Gastroesophageal sphincter (tissue), 3 donors: Measurements from ENCODE around the gene TTC24.

Experiments
- EP300 ChIP-seq: sonication (generic); formaldehyde crosslinking; IDR thresholded peaks from one replicate; pipeline ENCODE4 v1.6.1; 2017; ENCODE audit warnings: antibody characterized with exemption, mild to moderate bottlenecking
- POLR2A ChIP-seq, 2 donors: fragments of 450-650 bp; IDR thresholded peaks; one replicate each; pipeline ENCODE4 v1.6.1; 2017; ENCODE audit warnings: antibody characterized with exemption in 2 of 2, mild to moderate bottlenecking in 2 of 2, moderate library complexity in 1 of 2
- POLR2AphosphoS5 ChIP-seq: sonication (generic); formaldehyde crosslinking; IDR thresholded peaks from one replicate; pipeline ENCODE4 v1.6.1; 2017; ENCODE audit warnings: antibody characterized with exemption
- TF ChIP-seq, protein P1 (sequence below), 4 experiments: fragments of 200-600 bp in 2 of 4; fragments of 450-650 bp in 2 of 4; sonication (generic) in 1 of 4; IDR thresholded peaks; one replicate each; pipeline ENCODE4 v1.5.1; 2017 to 2019; ENCODE audit warnings: antibody characterized with exemption in 4 of 4, mild to moderate bottlenecking in 2 of 4, moderate library complexity in 2 of 4

DNA sequence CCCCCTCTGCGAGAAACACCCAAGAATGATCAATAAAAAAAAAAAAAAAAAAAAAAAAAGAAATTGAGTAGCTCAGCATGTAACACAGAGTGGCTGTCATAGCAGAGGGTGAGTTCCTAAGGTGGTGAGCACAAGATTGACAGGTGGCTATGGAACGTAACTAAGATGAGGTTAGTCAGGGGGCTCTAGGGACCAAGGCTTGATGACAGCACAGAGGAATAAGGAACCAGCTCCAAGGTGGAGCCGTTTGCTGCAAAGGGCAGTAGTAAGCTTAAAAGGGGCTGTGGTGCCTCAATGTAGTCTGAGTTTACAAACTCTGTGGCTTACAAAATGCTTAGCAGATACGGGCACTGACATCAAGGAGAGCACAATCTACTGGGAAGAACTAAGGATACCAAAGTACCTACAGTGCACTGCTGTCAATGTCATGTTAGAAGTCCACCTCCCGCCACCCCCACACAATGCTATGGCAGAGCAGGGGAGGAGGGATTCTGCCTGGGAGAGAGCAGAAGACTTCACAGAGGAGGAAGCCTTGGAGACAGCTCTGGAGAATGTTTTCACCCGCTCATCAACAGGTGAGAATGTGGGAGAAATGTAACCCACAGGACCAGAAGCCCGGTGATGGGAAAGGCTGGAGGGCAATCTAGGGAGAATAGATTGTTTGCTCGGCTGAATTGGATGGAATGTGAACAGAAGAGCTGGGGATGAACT, 20.3 kb upstream of the TTC24 start:
- TF ChIP-seq, protein P1, sequence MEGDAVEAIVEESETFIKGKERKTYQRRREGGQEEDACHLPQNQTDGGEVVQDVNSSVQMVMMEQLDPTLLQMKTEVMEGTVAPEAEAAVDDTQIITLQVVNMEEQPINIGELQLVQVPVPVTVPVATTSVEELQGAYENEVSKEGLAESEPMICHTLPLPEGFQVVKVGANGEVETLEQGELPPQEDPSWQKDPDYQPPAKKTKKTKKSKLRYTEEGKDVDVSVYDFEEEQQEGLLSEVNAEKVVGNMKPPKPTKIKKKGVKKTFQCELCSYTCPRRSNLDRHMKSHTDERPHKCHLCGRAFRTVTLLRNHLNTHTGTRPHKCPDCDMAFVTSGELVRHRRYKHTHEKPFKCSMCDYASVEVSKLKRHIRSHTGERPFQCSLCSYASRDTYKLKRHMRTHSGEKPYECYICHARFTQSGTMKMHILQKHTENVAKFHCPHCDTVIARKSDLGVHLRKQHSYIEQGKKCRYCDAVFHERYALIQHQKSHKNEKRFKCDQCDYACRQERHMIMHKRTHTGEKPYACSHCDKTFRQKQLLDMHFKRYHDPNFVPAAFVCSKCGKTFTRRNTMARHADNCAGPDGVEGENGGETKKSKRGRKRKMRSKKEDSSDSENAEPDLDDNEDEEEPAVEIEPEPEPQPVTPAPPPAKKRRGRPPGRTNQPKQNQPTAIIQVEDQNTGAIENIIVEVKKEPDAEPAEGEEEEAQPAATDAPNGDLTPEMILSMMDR (IDR thresholded peaks at IDR 0.05) = no peak
- TF ChIP-seq POLR2AphosphoS5 (no peak), EP300 (no peak), POLR2A (IDR thresholded peaks at IDR 0.05) (no peak)
